GM18907 (cell line): ENCODE data around the gene MACROD1.

Source experiments
- ATAC-seq: cut with Tn5 transposase; IDR thresholded peaks from one replicate; pipeline ENCODE4 v1.9.1; 2021; ENCODE audit warnings: mild to moderate bottlenecking, moderate library complexity; ENCODE audit not compliant: unreplicated experiment

Gene MACROD1

DNA sequence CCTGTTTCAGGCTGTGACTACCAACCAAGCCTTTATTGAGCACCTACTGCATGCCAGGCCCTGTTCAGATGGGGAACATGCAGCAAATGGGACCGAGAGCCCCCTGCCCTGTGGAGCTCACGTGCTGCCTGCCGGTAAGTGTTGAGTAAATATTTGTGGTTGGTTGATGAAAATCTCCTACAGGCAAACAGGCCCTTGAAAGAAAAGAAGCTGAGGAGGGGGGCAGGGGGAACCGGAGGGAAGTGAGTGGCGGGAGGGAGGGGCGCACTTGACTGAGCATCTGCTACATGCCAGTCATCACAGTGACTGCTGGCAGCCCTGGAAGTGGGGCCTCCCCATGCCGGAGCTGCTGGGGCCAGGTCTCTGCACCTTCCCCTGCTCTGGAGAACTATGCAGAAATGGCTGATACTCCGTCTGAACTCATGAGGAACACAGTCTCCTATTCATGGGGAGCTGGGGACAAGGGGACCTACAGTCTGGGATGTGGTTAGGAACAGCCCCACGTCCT is 34.2 kb downstream of the MACROD1 start:
- no peak for ATAC-seq

DNA sequence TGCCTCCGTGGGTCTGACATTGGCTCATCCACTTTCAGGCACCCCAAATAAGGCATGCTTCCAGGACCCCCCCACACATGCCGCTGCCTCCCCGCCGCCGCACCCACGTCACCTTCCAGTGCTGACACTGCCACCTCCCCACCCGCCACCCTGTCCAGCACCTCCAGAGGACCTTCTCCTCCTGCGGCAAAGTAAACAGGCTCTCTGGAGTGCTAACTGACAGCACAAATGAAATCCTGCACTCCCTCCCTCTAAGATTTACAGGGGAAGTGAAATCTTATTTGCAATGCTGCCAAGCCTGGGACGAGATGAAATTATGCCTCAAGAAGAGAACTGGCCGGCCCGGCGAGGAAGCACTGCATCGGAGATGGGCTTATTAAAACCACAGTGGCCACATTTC is 35.3 kb downstream of the MACROD1 start:
- no peak for ATAC-seq

DNA sequence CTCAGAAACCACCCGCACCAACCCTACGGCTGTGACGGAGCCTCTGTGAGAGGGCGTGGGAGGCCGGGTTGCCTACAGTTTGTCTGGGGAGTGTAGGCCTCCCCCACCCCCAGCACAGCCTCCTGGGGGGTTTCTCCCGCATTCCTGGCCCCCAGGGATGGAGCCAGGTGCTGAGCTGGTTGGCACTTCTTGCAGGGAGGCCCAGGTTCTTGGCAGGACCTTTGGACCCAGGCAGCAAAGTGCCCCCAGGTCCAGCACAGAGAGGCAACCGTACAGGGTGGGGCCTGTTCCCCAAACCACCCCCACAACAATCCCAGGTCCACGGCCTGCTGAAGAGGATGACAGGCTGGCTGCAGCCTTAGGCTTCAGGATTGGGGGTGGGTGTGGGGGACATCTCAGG is 36.5 kb downstream of the MACROD1 start:
- ATAC-seq = no peak

DNA sequence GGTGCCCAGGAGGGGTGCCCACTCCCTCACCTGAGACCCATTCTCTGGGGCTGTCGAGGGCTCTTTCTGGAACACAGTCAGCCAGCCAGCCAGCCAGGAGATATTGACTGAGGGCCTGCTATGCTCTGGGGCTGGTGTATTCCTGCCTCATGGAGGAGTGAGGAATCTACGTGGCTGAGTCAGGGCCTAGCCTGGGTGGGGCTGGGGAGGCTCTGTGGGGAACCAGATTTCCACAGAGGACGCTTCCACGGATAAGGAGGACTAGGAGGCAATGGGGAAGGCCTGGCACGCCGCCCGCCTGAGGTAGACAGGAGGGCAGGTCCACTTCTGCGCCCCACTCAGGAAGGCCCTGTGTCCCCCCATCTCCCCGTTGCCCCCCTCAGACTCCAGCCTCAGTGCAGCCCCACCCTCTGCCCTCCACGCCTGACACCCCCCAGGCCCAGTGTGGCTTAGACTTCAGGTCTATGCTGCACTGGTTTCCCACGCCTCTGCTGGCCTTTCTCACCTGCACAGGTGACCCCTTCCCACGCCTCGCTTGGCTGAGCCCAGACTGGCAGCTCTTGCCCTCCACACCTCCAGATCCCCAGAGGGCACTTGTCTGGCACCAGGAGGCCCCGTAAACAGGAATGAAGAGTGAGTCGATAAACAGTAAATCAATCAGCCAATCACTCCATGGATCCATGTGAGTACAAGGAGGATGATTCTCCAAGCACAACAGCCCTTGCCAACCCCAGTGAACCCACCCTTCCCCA is 37.5 kb downstream of the MACROD1 start:
- ATAC-seq = no peak

DNA sequence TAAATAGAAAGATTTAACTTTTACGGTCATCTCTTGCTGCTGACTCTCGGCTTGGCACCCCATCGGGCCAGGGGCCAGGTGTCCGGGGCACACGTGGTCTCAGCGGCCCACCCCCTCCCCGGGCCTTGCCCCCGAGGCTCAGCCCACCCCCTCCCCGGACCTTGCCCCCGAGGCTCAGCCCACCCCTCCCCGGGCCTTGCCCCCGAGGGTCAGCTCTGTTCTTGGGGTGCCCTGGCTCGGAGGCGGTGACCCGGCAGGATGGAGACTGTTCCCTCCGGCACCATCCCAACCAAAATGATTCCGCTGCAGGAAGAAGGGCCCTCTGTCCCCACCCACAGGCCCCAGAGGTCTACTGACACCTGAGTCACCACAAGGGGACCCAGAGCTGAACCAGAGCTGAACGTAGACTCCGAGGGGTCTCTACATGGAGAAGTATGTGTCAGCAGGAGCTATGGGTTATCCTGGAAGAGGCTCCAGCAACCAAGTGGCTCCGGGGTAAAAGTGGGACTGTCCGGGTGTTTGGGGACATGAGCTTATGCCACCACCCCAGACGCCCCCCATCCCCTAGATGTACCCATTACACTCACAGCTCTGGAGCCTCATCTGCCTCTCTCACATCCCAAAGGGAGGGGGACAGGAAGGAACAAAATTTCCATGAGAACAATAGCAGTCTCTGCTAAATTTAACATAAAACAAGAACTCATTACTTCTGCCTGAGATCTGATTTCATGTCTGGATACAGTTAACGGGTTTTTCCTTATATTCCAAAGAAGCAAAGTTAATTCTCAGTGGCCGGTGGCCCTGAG is 38.4 kb downstream of the MACROD1 start:
- no peak for ATAC-seq

- no peak for ATAC-seq
Measured at GRCh38 chr11:64126796-64127195, 39.1 kb downstream of the MACROD1 start.

GRCh38 chr11:64126371-64126770 is 39.5 kb downstream of the MACROD1 start:
- ATAC-seq = no peak

DNA sequence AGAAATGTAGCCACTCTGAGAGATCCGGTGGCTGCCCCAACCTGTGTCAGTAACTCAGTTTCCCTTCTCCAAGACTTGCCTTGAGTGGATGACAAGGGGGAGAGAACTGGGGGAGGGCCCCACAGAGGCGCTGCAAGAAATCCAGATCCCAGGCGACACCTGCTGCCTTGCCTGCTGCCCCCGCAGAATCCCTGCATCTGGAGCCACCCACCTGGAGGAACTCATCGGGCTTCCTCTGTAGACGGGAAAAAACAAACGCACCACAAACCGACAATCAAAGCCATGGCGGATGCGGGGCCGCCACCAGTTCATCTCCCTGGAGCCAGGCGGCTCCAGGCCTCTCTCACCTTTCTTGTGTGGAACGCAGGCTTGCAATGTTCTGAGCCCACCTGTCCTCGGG is 40.2 kb downstream of the MACROD1 start:
- ATAC-seq = no peak

- no peak for ATAC-seq
Measured at GRCh38 chr11:64124147-64124546, 41.8 kb downstream of the MACROD1 start.

GRCh38 chr11:64123679-64124078 is 42.2 kb downstream of the MACROD1 start:
- no peak for ATAC-seq

DNA sequence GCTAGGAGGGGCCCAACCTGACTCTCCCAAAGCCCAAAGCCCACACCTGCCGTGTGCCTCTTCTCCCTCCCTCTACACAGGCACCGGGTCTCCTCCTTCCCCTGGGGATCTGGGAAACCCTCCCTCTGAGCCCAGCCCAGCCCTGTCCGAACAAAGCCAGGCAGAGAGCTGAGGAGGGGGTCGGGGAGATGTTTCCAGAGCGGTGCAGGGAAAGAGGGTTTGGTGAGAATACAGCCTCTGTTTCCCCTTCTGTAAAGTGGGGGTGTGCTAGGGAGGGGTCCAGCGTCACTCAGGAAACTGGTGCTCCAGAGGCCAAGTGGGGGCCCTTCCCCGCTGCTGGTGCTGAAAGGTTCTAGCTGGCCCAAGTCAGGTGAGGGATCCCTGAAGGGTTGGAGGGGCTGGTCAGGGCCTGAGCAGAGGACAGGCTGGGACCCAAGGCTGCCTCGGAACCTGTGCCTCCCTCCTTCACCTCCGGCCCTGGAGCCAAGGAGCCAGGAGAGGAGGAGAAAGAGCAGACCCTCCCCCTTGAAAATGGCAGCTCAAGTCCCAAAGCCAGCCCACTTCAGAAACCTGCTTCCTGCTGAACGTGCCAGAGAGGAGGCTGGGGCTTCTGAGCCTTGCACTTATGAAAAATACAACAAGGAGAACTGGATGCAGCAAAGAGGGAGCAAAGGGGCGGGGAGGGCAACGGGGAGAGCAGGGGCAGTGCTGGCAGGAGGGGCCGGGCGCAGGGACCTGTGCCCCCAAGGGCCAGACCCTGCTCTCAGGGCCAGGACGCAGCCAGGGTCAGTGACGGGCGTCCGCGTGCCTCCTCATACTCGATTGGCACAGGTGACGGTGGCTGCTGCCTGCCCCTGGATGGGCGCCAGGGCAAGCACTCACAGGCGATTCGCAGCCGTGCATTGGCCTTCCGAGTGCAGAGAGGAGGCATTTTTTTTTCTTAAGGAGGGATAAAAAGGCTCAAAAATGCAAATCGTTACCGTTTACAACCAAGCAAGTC is 43.2 kb downstream of the MACROD1 start:
- ATAC-seq = no peak

DNA sequence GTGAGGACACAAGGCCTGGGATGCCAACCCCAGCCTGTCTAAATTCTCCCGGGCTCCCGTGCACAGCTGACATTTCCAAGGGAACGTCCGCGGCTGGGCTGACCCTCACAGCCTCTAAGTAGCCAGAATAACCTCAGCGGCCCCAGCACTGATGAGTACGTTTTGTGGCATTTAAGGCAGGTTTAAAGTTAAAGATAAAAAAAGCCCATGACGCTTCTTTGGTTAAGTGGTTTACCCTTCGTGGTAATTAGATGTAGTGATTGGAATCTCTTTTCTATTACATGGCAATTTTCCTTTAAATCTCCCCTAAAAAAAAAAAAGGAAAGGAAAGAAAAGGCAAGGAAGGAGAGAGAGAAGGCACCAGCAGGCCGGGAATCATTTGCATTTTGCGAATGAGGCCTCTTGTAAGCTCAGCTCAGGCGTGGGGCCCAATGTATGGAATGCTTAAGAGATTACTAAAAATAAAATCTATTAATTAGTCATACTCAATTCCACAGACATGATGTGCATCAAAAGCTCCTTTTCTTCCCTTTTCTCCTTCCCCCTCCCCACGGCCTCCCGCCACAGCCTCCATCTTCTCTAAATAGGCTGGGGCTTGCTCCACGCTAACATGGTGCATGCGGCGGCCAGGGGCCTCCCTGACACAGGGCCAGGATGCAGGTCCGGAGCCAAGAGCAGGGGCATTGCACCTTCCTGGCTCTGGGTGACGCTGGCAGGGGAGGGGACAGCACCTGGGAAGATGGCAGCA is 44.1 kb downstream of the MACROD1 start:
- ATAC-seq = no peak

GRCh38 chr11:64120951-64121569 is 44.9 kb downstream of the MACROD1 start:
- ATAC-seq = no peak

DNA sequence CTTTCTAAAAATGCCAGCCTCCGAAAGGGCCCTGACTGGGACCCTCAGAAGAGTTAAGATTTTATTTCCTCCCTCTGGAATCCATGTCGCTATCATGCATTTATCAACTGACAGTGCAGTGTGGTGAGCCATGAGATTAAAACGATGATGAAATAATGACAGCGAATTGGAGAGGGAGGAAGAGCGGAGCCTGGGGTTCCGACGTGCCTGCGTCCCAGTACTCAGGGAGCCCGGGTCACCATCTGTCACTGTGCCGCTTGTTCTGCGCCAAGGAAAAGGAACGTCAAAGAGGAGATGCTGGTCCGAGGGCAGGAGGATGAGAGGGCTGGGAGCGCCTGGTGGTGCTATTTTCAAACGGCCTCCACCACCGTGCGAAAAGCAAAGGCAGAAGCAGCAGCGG is 46.2 kb downstream of the MACROD1 start:
- no peak for ATAC-seq

- no peak for ATAC-seq
Measured at GRCh38 chr11:64118876-64119665, 46.8 kb downstream of the MACROD1 start.

- ATAC-seq = no peak
Measured at GRCh38 chr11:64117763-64118459, 48.0 kb downstream of the MACROD1 start.

- no peak for ATAC-seq
Measured at GRCh38 chr11:64115531-64116522, 50.1 kb downstream of the MACROD1 start.
